GM21367 (cell line): Measurements from ENCODE around the gene LMO1.

ENCODE experiments used
- ATAC-seq: cut with Tn5 transposase; IDR thresholded peaks from one replicate; pipeline ENCODE4 v1.9.1; 2021; ENCODE audit not compliant: unreplicated experiment

Gene LMO1

DNA sequence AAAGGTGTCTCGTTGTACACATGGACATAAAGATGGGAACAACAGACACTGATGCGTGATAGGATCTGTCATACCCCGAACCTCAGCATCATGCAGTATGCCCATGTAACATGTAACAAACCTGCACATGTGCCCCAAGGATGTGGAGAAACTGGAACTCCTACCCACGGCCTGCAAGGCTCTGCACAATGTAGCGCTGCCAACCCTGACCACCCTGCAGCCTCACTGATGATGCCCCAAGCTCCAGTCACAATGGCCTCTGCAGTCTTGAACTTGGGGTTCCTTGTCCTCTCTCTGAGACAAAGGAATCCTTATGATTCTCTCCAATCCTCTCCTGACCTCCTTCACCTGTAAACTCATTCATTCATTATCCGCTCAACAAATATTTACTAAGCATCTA is 14.2 kb downstream of the LMO1 start:
- ATAC-seq = no peak

DNA sequence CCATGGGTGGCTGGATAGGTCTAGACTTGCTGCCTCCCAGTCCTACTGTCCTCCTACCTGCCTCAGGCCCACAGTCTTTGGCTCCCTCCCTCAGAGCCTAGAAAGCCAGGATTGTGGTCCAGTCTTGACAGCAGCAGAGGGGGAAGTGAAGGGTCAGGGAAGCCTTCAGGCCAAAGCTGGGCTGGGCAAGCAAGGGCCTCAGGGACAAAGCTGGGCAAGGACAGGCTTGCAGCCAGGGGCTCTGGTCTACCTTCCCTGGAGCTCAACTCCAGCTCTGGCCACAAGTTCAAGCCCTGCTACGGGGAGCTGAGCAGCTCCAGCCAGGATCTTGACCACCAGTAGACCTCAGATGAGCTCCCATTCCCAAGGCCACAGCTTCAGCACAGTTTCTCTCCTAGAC is 14.9 kb downstream of the LMO1 start:
- ATAC-seq = no peak

DNA sequence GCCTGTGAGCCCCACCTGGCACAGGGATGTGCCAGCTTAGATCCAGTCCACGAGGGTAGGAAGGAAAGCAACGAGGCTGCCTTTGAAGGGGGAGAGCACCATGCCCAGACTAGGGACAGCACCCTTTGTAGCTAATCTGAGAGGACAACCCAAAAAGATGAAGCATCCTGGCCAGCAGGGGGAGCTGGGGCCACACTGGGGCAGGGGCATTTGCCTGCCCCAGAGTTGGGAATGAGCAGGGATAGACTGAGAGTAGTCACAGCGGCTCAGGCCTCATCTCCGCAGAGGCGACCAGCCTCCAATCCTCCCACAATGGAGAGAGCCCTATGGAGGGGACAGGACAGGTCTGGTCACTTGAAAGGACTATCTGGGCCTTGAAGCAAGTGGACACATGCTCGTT is 16.4 kb downstream of the LMO1 start:
- ATAC-seq = no peak

DNA sequence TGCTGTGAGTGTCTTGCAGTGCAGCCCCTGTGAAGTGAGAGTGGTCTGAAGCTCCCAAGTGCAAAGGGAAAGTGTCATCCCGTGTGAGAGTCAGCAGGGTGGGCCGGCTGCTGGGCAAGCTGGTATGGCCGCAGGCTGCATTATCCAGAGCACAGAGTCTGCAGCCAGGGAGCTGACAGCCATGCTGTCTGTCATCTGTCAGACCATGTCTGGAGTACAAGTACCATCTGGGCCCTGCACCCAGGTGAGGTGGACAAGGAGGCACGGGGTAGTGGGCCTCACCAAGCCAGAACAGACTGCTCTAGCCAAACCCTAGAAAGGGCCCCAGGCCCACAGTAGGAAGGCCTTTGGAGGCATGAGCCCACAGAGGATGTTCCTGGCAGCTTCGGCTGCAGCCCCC is 20.2 kb downstream of the LMO1 start:
- no peak for ATAC-seq

DNA sequence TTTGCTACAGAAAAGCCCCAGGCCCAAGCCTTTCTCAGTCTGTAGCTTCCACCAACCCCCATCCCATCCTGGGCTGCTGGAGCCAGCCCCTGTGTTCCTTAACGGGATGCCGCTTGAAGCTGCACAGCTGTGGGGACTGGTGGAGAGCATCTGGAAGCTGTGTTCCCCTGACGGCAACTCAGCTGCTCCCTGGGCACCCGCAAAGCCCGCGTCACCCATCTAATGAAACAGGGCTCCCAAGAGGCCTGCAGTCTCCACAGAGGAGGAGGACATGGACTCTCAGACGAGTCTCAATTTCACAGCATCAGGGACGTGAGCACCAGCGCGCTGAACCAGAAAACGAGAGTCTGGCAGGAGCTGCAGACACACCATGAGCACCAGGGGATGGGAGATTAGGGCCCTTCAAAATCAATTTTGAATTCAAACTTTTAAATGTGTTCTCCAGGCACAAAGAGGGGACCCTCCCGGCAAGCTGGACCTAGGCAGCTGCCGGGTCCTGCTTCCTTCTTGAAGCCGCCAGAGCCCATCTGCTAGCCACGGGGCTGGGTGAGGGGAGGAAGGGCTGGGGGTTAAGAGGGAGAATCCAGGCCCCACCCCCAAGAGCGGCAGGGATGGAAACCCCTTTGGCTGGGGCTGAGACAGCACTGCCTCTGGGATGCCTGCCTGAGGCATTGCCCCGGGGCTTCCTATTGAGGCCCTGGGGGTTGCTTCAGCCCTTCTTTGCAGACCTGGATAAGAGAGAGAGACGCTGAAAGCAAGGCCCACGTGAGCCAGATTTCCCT is 21.0 kb downstream of the LMO1 start:
- ATAC-seq = no peak

DNA sequence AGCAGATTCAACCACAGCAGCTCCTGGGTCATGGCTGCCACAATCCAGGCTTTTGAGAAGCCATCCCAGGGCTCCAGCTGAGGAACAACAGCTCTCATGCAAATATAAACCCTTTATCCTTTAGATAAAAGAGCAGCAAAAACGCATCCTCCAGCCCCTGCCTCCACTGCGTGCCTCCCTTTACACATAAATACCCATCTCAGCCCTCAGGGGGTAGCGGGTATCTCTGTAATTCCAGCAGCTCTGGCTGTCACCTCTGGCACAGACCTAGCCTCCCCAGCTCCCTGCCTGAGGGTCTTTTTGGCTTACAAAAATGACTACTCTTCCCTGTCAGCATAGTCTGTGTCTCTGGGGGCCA is 21.6 kb downstream of the LMO1 start:
- ATAC-seq = no peak

DNA sequence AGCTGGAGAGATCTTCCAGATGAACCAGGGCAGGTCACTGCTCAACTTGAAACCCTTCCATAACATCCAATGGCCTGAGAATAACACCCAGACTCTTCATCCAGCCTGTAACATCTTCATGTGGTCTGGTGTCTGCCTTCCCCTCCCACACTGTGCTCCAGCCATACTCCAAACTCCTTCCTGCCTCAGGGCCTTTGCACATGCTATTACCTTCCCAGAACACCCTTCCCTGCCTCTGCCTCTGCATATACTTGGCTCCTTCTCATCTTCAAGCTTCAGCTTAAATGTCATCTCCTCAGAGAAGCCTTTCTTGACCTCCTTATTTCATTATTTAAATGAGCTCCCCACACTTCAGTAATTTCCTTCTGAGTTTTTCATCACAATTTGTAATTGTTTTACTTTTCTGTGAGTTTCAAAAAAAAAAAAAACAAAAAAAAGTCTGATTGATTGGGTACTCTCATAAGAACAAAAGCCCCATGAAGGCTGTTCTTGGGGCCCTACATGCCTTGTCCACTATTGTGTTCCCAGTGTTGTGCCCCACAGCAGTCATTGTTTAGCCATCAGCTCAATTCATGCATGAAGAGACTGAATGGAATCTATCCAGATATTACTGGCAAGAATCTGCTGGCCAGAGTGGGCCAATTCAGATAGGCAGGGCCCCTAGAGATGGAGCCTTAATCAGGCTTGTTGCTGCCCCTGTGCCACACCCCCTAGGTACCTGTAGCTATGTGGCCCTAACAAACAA is 22.1 kb downstream of the LMO1 start:
- ATAC-seq = no peak

DNA sequence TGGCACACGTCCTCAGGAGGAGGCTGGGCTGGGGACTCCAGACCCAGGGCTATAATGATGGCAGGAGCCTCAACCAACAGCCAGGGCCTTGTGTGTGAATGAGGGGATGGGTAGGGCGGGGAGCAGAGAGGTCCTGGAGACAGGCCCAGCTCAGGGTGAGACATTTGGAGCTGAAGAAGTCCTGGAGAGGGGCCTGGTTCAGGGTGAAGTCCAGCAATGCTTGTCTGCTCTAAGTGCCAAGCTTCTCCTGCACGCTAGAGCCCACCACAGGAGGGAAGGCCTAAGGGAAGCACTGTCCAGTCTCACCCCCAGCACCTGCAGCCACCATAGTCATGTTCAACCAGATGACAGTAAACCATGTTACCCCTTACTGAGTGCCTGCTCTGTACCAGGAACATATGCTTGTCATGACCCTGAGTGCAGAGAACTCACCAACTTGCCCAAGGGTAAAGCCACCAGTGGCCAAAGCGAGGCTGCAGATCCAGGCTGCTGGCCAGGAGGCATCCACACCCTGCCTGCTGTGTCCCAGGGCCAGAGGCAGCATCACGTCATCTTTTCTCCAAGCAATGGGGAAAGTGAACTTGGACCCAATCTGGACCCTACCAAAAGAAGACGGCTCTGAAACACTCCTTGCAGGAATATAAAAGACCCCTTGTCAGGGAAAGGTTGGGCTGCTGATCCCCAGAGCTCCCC is 24.0 kb downstream of the LMO1 start:
- ATAC-seq = no peak

DNA sequence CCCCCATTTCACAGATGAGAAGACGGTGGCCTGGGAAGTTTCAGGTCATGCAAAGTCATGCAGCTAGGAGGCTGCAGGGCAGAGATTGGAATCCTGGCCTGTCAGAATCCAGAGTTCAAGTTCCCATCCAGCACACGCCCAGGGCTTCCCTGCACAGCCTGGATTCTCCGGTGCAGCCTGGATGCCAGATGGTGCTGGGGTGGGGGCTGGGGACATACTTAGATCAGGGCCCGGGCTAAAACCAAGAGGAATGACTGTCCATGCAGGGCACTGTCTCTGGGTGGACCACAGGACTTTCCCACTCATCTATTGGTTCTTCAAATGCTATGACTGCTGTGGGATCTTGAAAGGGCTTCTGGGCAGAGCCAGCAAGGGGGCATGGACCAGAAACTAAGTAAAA is 24.6 kb downstream of the LMO1 start:
- ATAC-seq = no peak

DNA sequence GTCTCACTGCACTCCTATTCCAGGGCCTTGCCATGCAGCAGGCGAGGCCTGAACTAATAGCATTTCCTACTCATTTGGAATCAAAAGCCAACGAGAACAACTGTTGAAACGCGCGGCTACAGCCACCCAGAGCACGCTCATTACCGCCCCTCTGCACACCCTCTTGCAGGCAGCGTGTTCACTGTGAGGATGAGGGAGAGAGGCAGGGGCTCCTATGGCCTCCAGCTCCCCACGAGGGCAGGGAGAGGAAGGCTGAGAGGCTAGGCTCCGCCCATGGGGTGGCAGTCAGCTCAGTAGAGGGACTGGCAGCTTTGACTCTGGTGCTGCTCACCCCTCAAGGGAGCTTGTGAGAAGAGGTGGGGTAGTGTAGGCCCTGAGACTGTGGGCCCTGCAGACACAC is 26.2 kb downstream of the LMO1 start:
- no peak for ATAC-seq

DNA sequence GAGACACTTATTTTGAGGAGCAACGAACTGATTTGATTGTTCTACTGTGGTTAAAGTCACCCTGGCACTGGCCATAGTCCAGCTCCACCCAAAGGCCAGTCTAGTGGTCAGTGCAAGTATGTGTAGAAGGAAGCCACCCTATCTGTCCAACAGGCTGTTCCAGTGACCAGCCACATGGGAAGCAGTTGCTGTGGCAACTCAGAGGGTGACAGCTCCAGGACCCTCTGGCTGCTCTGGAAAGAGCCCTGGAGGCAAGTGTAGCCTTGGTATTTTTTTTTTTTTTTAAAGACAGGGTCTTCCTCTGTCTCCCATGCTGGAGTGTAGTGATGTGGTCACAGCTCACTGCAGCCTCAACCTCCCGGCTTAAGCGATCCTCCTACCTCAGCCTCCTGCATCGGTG is 27.8 kb downstream of the LMO1 start:
- ATAC-seq = no peak

DNA sequence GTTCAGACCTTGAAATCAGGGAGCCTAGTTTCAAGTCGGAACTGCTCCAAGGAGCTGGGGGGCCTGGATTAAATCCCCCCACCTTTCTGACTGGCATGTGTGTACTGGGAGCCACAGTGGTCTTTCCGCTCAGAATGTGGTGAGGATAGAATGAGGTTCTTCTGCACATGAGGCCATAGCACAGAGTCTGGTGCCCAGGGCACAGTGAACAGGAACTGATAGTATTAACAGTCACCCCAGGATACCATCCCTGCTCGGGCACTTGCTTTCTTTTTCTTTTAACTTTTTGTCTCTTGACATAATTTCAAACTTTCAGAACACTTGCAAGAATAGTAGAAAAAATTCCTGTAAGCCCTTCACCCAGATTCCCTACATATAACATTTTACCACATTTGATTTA is 28.8 kb downstream of the LMO1 start:
- no peak for ATAC-seq

DNA sequence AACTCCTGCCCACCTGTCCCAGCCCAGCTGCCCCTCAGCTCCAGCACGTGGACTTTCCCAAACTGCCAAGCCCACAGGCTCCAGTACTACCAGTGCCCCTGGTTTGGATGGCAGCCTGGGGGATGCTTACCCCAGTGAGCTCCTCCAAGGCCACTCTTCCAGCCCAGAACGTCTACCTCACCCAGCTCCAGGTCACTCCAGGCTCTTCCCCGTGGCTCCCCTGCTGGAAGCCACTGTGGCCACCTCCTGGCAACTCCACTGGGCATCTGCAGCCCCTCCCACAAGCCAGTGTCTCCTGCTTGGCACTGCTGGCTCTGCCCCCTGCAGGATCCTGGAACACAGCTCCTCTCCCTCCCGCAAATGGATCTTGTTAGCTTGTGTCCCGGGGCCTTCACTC is 29.3 kb downstream of the LMO1 start:
- ATAC-seq = no peak

DNA sequence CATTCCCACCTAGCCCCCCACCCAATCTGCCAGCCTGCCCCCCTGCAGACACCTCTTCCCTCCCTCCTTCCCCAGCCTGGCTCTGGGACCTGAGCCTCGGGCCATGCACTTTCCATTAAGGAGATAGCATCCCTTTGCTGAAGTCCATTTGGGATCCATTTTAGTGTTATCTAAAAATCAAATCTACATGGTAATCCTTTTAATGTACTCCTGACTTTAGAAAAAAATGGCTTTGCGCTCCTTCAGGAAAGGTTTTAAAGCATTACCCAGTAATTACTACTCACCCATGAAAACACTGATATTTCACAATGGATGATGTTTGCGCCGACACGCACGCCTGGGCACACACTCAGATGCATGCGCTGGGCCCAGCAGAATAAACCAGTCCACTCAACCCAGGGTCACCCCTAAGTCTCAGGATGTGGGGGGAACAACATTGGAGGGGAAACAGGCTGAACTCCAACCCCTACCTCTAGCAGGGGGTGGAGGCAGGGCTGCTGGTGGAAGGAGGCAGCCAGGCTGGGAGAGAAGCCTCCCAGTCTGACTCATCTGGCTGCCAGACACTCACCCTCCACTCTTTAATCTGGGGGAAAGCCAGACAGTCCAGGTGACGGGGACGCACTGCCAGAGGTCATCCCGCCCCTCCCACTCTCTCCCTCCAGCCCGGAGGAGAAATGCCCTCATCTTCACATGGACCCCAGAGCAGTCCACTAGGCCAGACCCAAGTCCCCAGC is 29.8 kb downstream of the LMO1 start:
- ATAC-seq = no peak

DNA sequence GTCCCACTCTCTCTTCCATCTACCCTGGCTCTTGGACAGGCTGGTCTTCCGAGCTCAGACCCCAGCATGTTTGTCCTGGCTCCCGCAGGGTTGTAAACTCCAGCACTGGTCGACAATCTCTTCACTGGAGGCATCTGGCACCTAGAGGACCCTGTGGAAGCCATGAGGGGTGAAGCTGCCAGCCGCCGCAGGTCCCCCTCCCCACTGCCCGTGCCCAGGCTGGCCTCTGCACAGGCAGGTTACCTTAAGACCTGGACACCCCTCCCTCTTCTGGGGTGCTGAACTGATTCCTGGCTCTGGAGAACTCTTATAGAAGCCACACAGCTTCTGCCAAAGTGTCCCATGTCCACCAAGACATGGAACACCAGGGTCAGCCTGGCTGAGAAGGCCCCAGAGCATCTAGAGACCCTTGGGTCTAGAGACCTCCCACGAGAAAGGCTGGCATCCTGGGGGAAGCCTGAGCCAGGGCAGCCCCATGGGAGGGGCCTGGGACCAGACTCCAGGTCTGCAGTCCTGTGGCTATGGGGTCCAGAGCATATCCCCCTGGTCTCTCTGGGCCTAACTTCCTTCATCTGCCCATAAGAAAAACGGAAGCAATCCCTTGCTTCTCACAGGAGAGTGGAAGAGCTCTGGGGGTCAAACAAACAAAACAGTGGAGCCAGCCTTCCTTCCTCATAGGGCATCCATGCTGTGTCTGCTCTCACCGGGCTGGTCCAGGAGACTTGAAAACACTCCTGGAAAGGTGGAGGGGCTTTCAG is 30.6 kb downstream of the LMO1 start:
- ATAC-seq = no peak

DNA sequence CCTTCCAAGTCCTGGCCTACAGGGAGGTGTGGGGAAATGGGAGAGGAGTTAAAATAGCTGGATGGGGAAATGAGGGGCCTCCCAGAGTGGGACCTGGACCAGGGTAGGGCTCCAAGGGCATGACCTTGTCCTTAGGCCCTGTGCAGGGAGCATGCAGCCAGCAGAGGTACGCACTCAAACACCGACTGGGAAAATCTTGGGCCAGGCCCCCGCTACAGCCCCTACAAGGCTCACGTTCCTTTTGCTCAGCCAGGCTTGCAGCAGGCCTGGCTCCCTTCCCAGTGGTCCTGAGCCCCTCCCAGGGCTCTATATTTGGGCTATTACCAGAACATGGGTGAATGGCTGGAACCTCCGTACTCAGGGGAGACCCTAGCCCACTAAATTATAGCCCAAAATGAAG is 31.3 kb downstream of the LMO1 start:
- ATAC-seq = no peak

DNA sequence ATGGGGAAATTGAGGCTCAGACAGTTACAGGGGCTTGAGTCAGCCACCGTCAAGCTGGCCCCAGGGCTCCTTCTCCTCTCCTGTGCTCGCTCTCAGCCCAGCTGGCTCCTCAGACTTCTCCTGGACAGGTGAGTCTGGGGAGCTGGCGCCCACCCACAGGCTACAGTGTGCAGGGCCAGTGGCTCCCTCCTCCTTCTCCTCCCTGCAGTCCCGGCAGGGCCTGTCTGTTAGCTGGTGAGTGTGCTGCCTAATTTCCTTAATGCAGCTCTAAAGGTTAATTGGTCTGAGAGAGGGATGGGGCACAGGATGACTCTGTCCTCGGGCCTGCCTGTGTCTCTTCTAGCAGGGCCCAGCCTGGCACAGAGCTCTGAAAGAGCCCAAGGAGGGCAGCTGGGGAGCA is 31.7 kb downstream of the LMO1 start:
- no peak for ATAC-seq

DNA sequence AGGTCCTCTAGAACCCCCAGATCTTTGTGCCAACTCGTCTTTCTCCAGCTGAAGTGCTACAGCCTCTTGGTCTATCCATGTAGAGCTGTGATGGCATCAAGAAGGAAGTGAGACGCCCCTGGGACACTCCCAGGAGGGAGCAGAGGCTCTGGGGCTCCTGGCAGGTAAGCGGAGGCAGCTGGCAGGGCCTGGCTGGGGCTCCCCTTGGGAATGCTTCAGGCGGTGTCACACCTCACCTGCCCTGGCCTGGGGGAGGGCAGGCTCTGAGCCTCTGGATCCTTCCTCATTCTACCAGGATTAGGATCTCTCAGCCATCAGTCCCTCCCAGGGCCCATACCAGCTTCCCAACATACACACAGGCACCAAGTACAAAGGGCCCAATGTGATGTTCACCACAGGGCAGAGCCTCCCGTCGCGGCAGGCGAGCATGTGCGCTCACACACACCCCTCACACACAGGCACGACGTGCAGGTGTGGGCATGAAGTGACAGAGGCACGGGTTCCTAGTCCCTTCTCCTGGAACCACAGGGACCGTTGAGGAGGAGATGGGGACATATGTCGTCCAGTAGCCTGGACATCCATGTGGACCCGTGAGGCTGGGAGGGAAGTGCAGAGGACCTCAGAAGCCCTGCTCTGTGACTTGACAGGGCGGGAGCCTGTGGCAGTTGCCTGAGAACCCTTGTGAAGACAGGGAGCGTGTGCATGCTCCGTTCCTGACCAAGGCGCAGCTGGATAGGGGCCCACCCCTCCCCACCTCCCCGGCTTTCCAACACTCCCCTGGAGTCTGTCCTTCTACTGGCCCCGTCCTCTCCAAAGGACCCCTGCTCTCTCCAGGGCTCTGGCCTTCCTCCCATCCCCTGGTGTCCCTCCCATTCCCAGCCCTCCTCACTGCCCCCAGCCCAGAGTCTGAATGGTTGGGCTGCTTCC is 32.5 kb downstream of the LMO1 start:
- no peak for ATAC-seq

DNA sequence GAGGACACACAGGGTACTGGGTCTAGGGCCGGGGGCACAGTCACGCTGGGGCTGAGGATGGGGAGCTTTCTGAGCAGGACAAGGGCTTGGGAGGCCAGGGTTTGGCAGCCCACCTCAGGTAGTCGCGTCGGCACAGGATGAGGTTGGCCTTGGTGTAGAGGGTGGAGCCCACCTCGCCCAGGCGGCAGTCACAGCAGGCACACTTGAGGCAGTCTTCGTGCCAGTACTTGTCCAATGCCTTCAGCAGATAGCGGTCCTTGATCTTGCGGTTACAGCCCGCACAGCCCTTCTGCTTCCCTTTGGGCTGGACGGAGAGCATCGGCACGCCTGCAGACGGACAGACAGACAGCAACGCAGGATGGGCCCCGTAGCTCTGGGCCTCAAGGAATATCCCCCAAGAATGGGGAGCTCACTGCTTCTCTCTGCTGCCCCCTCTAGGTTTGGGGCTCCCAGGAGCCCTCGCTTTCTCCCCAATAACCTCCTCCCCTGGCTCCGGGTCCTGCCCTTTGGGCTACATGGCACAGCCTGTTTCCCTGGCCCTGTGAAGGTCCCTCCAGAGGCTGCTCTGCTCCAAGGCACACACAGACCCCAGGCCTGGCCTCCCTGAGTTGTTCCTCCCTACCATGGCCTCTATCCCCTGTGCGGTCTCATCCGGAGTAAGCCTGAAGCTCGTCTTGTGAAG is 33.4 kb downstream of the LMO1 start:
- no peak for ATAC-seq
